ENCODE data around the gene LAMTOR3.

GRCh38 chr4:99848591-99849001 is 45.6 kb downstream of the LAMTOR3 start:
- TF ChIP-seq POLR2A (IDR thresholded peaks at IDR 0.05) (no peak), CTCF (IDR thresholded peaks at IDR 0.05 in 8 of 11, conservative IDR thresholded peaks at IDR 0.05 in 3 of 11) (no peak), POLR2AphosphoS5 (IDR thresholded peaks at IDR 0.05) (no peak)

All from spleen (tissue), 7 donors.